Gastroesophageal sphincter (tissue), 4 donors: ENCODE measurements around the gene KCNA1. TPM values are rescaled to one million over a fixed set of nuclear protein-coding genes. Genes with fewer than 3 reads are reported as not detected.

Experiments
- ATAC-seq: fragments of 150-250 bp; one replicate; pipeline ENCODE4 v1.9.1; 2016; ENCODE audit warnings: mild to moderate bottlenecking, moderate library complexity
- H3K27ac ChIP-seq, 4 donors: fragments of 200-600 bp; sonication (generic) in 3 of 4; 1 replicate in 3 of 4; 2 replicates in 1 of 4; pipeline ENCODE4 v1.5.1; 2016 to 2019
- H3K27me3 ChIP-seq: fragments of 200-600 bp; sonication (generic); one replicate; pipeline ENCODE4 v1.5.1; 2019
- H3K36me3 ChIP-seq, 2 donors: fragments of 200-600 bp; sonication (generic); one replicate each; pipeline ENCODE4 v1.5.1; 2019; ENCODE audit warnings: control low read depth in 1 of 2
- H3K4me1 ChIP-seq, 3 donors: fragments of 200-600 bp; sonication (generic); 1 replicate in 2 of 3; 2 replicates in 1 of 3; pipeline ENCODE4 v1.5.1; 2016 to 2019; ENCODE audit warnings: control low read depth in 2 of 3
- H3K4me3 ChIP-seq, 2 donors: fragments of 200-600 bp; sonication (generic); one replicate each; pipeline ENCODE4 v1.5.1; 2019; ENCODE audit warnings: mild to moderate bottlenecking in 1 of 2, moderate library complexity in 1 of 2
- H3K9me3 ChIP-seq, 3 donors: fragments of 200-600 bp; sonication (generic); one replicate each; pipeline ENCODE4 v1.5.1; 2017 to 2019; ENCODE audit warnings: control low read depth in 2 of 3
- EP300 ChIP-seq: sonication (generic); formaldehyde crosslinking; IDR thresholded peaks from one replicate; pipeline ENCODE4 v1.6.1; 2017; ENCODE audit warnings: antibody characterized with exemption, mild to moderate bottlenecking
- POLR2A ChIP-seq, 2 donors: fragments of 450-650 bp; IDR thresholded peaks; one replicate each; pipeline ENCODE4 v1.6.1; 2017; ENCODE audit warnings: antibody characterized with exemption in 2 of 2, mild to moderate bottlenecking in 2 of 2, moderate library complexity in 1 of 2
- POLR2AphosphoS5 ChIP-seq: sonication (generic); formaldehyde crosslinking; IDR thresholded peaks from one replicate; pipeline ENCODE4 v1.6.1; 2017; ENCODE audit warnings: antibody characterized with exemption
- WGBS, 2 donors: methylation state at CpG; one replicate each; pipeline ENCODE4 v1.1.5; 2018; ENCODE audit warnings: low coverage in 1 of 2; 5-methylcytosine and 5-hydroxymethylcytosine counted together
- total RNA-seq, 4 donors: library from RNA; depleted of rRNA; stranded (reverse); fragments of >200 nt; gene quantifications; one replicate each; pipeline ENCODE4 v1.1.0, GENCODE V29; 2016
- TF ChIP-seq, protein P1 (sequence below), 4 experiments: fragments of 200-600 bp in 2 of 4; fragments of 450-650 bp in 2 of 4; sonication (generic) in 1 of 4; IDR thresholded peaks; one replicate each; pipeline ENCODE4 v1.5.1; 2017 to 2019; ENCODE audit warnings: antibody characterized with exemption in 4 of 4, mild to moderate bottlenecking in 2 of 4, moderate library complexity in 2 of 4

The KCNA1 gene
- total RNA-seq, 4 donors from 2014 or later, result 0.08 to 0.13 TPM; not detected in 2

DNA sequence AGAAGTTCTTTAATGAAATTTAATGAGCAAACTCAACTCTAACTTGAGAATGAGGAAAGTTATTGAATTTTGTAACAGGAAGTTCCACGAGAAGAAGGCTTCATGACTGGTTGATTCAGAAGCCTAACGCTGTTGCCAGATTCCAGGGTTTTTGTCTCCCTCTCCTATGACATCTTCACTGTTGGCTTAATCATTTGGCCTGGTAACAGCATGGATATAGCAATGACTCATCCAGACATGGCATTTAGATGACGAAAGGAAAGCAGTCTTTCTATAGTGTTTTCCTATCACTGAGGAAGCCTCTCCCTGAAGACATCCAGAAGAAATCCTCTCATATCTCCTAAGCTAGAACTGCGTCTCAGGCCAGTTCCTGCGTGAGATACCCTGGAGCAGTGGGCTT is 9.4 kb upstream of the KCNA1 start:
- 67 to 69% methylated on average over 3 to 5 of the region's 5 CpGs for WGBS, 2 donors
- H3K27me3 ChIP-seq, result peaks cover 28% of the 10 kb centered on the region
- H3K36me3 ChIP-seq, result no peaks in the 10 kb centered on the region
- no peak overlapping the region for H3K4me3 ChIP-seq
- H3K4me1 ChIP-seq, result no peaks in the 10 kb centered on the region
- TF ChIP-seq, protein P1, sequence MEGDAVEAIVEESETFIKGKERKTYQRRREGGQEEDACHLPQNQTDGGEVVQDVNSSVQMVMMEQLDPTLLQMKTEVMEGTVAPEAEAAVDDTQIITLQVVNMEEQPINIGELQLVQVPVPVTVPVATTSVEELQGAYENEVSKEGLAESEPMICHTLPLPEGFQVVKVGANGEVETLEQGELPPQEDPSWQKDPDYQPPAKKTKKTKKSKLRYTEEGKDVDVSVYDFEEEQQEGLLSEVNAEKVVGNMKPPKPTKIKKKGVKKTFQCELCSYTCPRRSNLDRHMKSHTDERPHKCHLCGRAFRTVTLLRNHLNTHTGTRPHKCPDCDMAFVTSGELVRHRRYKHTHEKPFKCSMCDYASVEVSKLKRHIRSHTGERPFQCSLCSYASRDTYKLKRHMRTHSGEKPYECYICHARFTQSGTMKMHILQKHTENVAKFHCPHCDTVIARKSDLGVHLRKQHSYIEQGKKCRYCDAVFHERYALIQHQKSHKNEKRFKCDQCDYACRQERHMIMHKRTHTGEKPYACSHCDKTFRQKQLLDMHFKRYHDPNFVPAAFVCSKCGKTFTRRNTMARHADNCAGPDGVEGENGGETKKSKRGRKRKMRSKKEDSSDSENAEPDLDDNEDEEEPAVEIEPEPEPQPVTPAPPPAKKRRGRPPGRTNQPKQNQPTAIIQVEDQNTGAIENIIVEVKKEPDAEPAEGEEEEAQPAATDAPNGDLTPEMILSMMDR (IDR thresholded peaks at IDR 0.05), result no peak
- TF ChIP-seq POLR2AphosphoS5 (no peak), POLR2A (IDR thresholded peaks at IDR 0.05) (no peak), EP300 (no peak)
- no peaks in the 10 kb centered on the region for H3K9me3 ChIP-seq
- no peak for ATAC-seq
- no peak overlapping the region for H3K27ac ChIP-seq

DNA sequence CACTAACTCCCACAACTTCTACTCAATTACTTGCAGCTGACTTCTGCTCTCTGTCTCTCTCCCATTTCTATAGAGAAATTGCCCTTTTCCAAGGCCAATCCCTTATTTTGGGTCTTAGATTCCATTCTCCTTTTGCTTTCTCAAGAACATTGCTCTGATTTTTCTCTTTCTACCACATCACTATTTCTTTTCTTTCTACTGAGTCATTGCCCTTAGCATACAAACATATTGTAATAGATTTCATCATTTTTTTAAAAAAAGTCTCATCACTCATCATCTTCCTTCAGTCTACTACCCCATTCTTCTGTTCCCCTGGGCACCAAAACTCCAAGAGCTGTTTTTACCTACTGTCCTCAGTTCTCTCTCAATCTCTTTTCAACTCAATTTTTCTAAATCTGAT is 4.4 kb upstream of the KCNA1 start:
- no peak overlapping the region for H3K27ac ChIP-seq
- no peaks in the 10 kb centered on the region for H3K36me3 ChIP-seq
- TF ChIP-seq EP300 (no peak), POLR2A (IDR thresholded peaks at IDR 0.05) (no peak), POLR2AphosphoS5 (no peak)
- TF ChIP-seq, protein P1 (IDR thresholded peaks at IDR 0.05), result no peak
- peaks cover 0 to 19% (median 11%) of the 10 kb centered on the region in 3 donors for H3K4me1 ChIP-seq
- peaks cover 75% of the 10 kb centered on the region for H3K27me3 ChIP-seq
- no peaks in the 10 kb centered on the region for H3K9me3 ChIP-seq
- H3K4me3 ChIP-seq, result no peak overlapping the region
- ATAC-seq, result no peak

DNA sequence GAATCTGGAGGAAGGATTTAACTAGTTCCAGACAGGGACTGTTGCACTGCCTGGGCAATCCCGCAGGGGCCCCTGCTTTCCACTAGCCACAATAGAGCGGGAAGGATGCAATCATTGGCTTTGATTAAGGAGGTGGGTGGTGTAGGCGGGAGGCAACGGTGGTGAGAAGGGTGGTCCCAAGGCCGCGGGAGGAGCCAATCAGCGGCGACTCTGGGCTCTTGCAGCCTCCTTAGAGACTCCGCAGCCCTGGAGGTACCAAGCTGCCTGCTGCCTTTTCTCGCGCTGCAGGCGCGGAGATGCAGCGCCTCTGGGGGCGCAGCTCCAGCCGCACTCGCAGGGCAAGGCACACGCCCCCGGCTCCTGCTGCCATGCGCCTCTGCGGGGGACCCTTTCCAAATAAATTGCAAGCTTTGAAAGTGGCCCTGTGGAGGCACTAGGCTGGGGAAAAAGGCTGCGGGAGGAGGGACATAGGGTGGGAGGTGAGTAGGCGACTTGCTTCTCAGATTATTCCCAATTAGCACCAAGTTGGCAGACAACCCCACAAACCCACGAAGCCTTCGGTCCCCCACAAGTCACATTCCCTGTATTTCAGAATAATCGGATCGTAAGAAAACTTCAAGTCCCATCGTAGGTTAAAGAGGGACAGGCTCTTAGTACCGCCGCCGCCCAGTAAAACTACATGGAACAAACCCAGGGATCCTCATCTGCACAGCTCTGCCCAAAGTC is 858 bp upstream of the KCNA1 start:
- no peak for ATAC-seq
- WGBS, 2 donors, result 1 to 2% methylated on average over 11 to 13 of the region's 31 CpGs
- Histone ChIP-seq H3K4me3 (peak overlapping the region in 1 of 2 donors; percentile 50), H3K9me3 (no peaks in the 10 kb centered on the region), H3K36me3 (no peaks in the 10 kb centered on the region), H3K4me1 (peaks cover 0 to 32% (median 21%) of the 10 kb centered on the region in 3 donors), H3K27me3 (peaks cover 86% of the 10 kb centered on the region), H3K27ac (no peak overlapping the region)
- TF ChIP-seq POLR2A (IDR thresholded peaks at IDR 0.05) (no peak), POLR2AphosphoS5 (no peak), EP300 (no peak)
- TF ChIP-seq, protein P1 (IDR thresholded peaks at IDR 0.05), result no peak

DNA sequence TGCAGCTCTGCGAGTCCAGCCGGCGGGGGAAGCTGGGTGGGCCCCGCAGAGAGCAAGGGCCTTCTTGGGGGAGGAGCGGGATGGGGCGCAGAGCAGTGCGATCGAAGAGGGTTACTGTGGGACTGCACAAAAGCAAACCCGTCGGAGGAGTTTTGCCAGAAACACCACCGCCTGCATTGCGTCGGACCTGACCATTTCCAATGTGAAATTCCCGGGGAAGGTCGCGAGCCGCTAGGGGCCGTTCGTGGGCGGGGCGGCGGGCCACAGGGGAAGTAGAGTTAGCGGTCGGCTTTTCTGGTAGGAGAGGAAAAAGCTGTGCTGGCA is 333 bp upstream of the KCNA1 start:
- no peaks in the 10 kb centered on the region for H3K9me3 ChIP-seq
- peaks cover 87% of the 10 kb centered on the region for H3K27me3 ChIP-seq
- peak overlapping the region in 1 of 2 donors; percentile 50 for H3K4me3 ChIP-seq
- H3K27ac ChIP-seq, result no peak overlapping the region
- TF ChIP-seq, protein P1 (IDR thresholded peaks at IDR 0.05), result no peak
- TF ChIP-seq EP300 (no peak), POLR2A (IDR thresholded peaks at IDR 0.05) (no peak), POLR2AphosphoS5 (no peak)
- 3 to 4% methylated on average over 8 to 10 of the region's 24 CpGs for WGBS, 2 donors
- no peak for ATAC-seq
- no peaks in the 10 kb centered on the region for H3K36me3 ChIP-seq
- H3K4me1 ChIP-seq, result peaks cover 0 to 32% (median 21%) of the 10 kb centered on the region in 3 donors
